HG02973 (cell line): ENCODE data around the gene HDAC4.

ENCODE experiments used
- ATAC-seq: cut with Tn5 transposase; IDR thresholded peaks from one replicate; pipeline ENCODE4 v1.9.1; 2021; ENCODE audit warnings: moderate library complexity; ENCODE audit not compliant: unreplicated experiment

HDAC4 gene

GRCh38 chr2:239370876-239371725 lies 29.7 kb downstream of the HDAC4 start:
- no peak for ATAC-seq

- ATAC-seq = no peak
These were observed 30.4 kb downstream of the HDAC4 start for GRCh38 chr2:239370403-239370802.

- peak; percentile 85 for ATAC-seq
These were observed 31.1 kb downstream of the HDAC4 start for GRCh38 chr2:239369631-239370161.

GRCh38 chr2:239368906-239369552 lies 31.8 kb downstream of the HDAC4 start:
- ATAC-seq = peak; percentile 16

GRCh38 chr2:239368321-239368720 lies 32.5 kb downstream of the HDAC4 start:
- ATAC-seq = no peak

GRCh38 chr2:239366740-239367139 lies 34.1 kb downstream of the HDAC4 start:
- no peak for ATAC-seq

GRCh38 chr2:239365782-239366435 lies 34.9 kb downstream of the HDAC4 start:
- ATAC-seq = no peak

GRCh38 chr2:239365071-239365781 lies 35.6 kb downstream of the HDAC4 start:
- no peak for ATAC-seq

GRCh38 chr2:239363946-239364637 lies 36.7 kb downstream of the HDAC4 start:
- no peak for ATAC-seq

GRCh38 chr2:239362507-239362906 lies 38.3 kb downstream of the HDAC4 start:
- no peak for ATAC-seq

- ATAC-seq = no peak
These were observed 39.5 kb downstream of the HDAC4 start for GRCh38 chr2:239361311-239361642.

- ATAC-seq = no peak
These were observed 40.2 kb downstream of the HDAC4 start for GRCh38 chr2:239360421-239361310.

GRCh38 chr2:239360008-239360407 lies 40.8 kb downstream of the HDAC4 start:
- no peak for ATAC-seq

- no peak for ATAC-seq
These were observed 41.5 kb downstream of the HDAC4 start for GRCh38 chr2:239359196-239359912.

- ATAC-seq = no peak
These were observed 42.6 kb downstream of the HDAC4 start for GRCh38 chr2:239358062-239358754.

GRCh38 chr2:239355724-239356123 lies 45.1 kb downstream of the HDAC4 start:
- ATAC-seq = no peak

GRCh38 chr2:239355139-239355538 lies 45.7 kb downstream of the HDAC4 start:
- no peak for ATAC-seq

GRCh38 chr2:239354791-239355136 lies 46.1 kb downstream of the HDAC4 start:
- no peak for ATAC-seq
